ENCODE measurements around the gene PITX1.

Gene PITX1

GRCh38 chr5:135062216-135063055 lies 28.4 kb upstream of the PITX1 start:
- DNase-seq (ENCODE audit: low read depth) = no peak

- DNase-seq (ENCODE audit: low read depth) = no peak
Observed at GRCh38 chr5:135061001-135061400, 27.0 kb upstream of the PITX1 start.

- no peak for DNase-seq (ENCODE audit: low read depth)
Observed at GRCh38 chr5:135060021-135060420, 26.0 kb upstream of the PITX1 start.

- DNase-seq (ENCODE audit: low read depth) = no peak
Observed at GRCh38 chr5:135059000-135059923, 25.2 kb upstream of the PITX1 start.

- no peak for DNase-seq (ENCODE audit: low read depth)
Observed at GRCh38 chr5:135058331-135058732, 24.3 kb upstream of the PITX1 start.

GRCh38 chr5:135057233-135057632 lies 23.2 kb upstream of the PITX1 start:
- no peak for DNase-seq (ENCODE audit: low read depth)

- no peak for DNase-seq (ENCODE audit: low read depth)
Observed at GRCh38 chr5:135056316-135057030, 22.4 kb upstream of the PITX1 start.

GRCh38 chr5:135055396-135055795 lies 21.4 kb upstream of the PITX1 start:
- DNase-seq (ENCODE audit: low read depth) = no peak

GRCh38 chr5:135054546-135054945 lies 20.5 kb upstream of the PITX1 start:
- no peak for DNase-seq (ENCODE audit: low read depth)

GRCh38 chr5:135053989-135054388 lies 20.0 kb upstream of the PITX1 start:
- DNase-seq (ENCODE audit: low read depth) = no peak

- no peak for DNase-seq (ENCODE audit: low read depth)
Observed at GRCh38 chr5:135053278-135053677, 19.2 kb upstream of the PITX1 start.

GRCh38 chr5:135052511-135053145 lies 18.6 kb upstream of the PITX1 start:
- no peak for DNase-seq (ENCODE audit: low read depth)

GRCh38 chr5:135051872-135052271 lies 17.8 kb upstream of the PITX1 start:
- DNase-seq (ENCODE audit: low read depth) = no peak

GRCh38 chr5:135051399-135051798 lies 17.4 kb upstream of the PITX1 start:
- no peak for DNase-seq (ENCODE audit: low read depth)

- DNase-seq (ENCODE audit: low read depth) = no peak
Observed at GRCh38 chr5:135050244-135050767, 16.3 kb upstream of the PITX1 start.

GRCh38 chr5:135048930-135049329 lies 14.9 kb upstream of the PITX1 start:
- no peak for DNase-seq (ENCODE audit: low read depth)

GRCh38 chr5:135048286-135048685 lies 14.3 kb upstream of the PITX1 start:
- no peak for DNase-seq (ENCODE audit: low read depth)

GRCh38 chr5:135047347-135047695 lies 13.3 kb upstream of the PITX1 start:
- DNase-seq (ENCODE audit: low read depth) = no peak

GRCh38 chr5:135046661-135047346 lies 12.8 kb upstream of the PITX1 start:
- no peak for DNase-seq (ENCODE audit: low read depth)

GRCh38 chr5:135045488-135045887 lies 11.5 kb upstream of the PITX1 start:
- DNase-seq (ENCODE audit: low read depth) = no peak

GRCh38 chr5:135042595-135042994 lies 8.6 kb upstream of the PITX1 start:
- DNase-seq (ENCODE audit: low read depth) = no peak
